KG1 (cell line): ENCODE data around the gene GLIS1.
"Not testable (repeated sequence)": the region's sequence is repeated elsewhere in the genome, so short reads cannot be mapped to it uniquely, and the experiment has no call there.

ENCODE experiments used
- DNase-seq: peaks from one replicate; lab custom pipeline; 2025; lab: John Stamatoyannopoulos, UW

Gene GLIS1

GRCh38 chr1:53739109-53739681 lies at the start of gene GLIS1:
Gene GLIS1, minus strand, starts transcription at chr1:53739164. Its CDS starts 1,100 bp downstream, at chr1:53738064.
- DNase-seq: peak; percentile 69

GRCh38 chr1:53787655-53788054 lies 48.7 kb upstream of the GLIS1 start:
- no peak for DNase-seq

- no peak for DNase-seq
Observed at GRCh38 chr1:53783056-53783455, 44.1 kb upstream of the GLIS1 start.

GRCh38 chr1:53781654-53782053 lies 42.7 kb upstream of the GLIS1 start:
- DNase-seq: no peak

- no peak for DNase-seq
Observed at GRCh38 chr1:53777272-53777671, 38.3 kb upstream of the GLIS1 start.

- no peak for DNase-seq
Observed at GRCh38 chr1:53771648-53772047, 32.7 kb upstream of the GLIS1 start.

- no peak for DNase-seq
Observed at GRCh38 chr1:53769780-53770179, 30.8 kb upstream of the GLIS1 start.

- no peak for DNase-seq
Observed at GRCh38 chr1:53769184-53769583, 30.2 kb upstream of the GLIS1 start.

GRCh38 chr1:53766831-53767405 lies 28.0 kb upstream of the GLIS1 start:
- no peak for DNase-seq

- DNase-seq: no peak
Observed at GRCh38 chr1:53766194-53766742, 27.3 kb upstream of the GLIS1 start.

GRCh38 chr1:53765657-53766056 lies 26.7 kb upstream of the GLIS1 start:
- no peak for DNase-seq

- no peak for DNase-seq
Observed at GRCh38 chr1:53763911-53764310, 24.9 kb upstream of the GLIS1 start.

GRCh38 chr1:53763461-53763860 lies 24.5 kb upstream of the GLIS1 start:
- no peak for DNase-seq

- DNase-seq: not testable (repeated sequence)
Observed at GRCh38 chr1:53760497-53760896, 21.5 kb upstream of the GLIS1 start.

GRCh38 chr1:53755874-53756273 lies 16.9 kb upstream of the GLIS1 start:
- no peak for DNase-seq

GRCh38 chr1:53754484-53755312 lies 15.7 kb upstream of the GLIS1 start:
- DNase-seq: peak; percentile 27

GRCh38 chr1:53752281-53752680 lies 13.3 kb upstream of the GLIS1 start:
- no peak for DNase-seq

GRCh38 chr1:53747841-53748240 lies 8.9 kb upstream of the GLIS1 start:
- DNase-seq: no peak

- no peak for DNase-seq
Observed at GRCh38 chr1:53740621-53741105, 1.7 kb upstream of the GLIS1 start.

- no peak for DNase-seq
Observed at GRCh38 chr1:53738205-53739108, 507 bp downstream of the GLIS1 start.

GRCh38 chr1:53737648-53738204 lies 1.2 kb downstream of the GLIS1 start:
- no peak for DNase-seq
